Neuronal stem cell (in vitro differentiated cells): ENCODE results near the gene IGF2R.
A peak's percentile ranks its signal among the peaks of the same experiment; 100 is the strongest.

Experiments
- DNase-seq: peaks from one replicate; pipeline ENCODE4 v3.0.0-alpha.2; 2013; ENCODE audit warnings: low spot score
- H2AFZ ChIP-seq: one replicate; pipeline ENCODE4 v1.6.1; 2013; ENCODE audit warnings: mild to moderate bottlenecking, low read length, inconsistent platforms
- H2AK5ac ChIP-seq: 2 replicates; pipeline ENCODE4 v1.6.1; 2013; ENCODE audit warnings: low read depth, mild to moderate bottlenecking, inconsistent platforms, low read length, moderate library complexity, mixed read lengths
- H2BK120ac ChIP-seq: 2 replicates; pipeline ENCODE4 v1.6.1; 2013; ENCODE audit warnings: low read depth, mild to moderate bottlenecking, inconsistent platforms, low read length, moderate library complexity, mixed read lengths
- H2BK12ac ChIP-seq: one replicate; pipeline ENCODE4 v1.6.1; 2013; ENCODE audit warnings: low read length, inconsistent platforms
- H2BK15ac ChIP-seq: 2 replicates; pipeline ENCODE4 v1.6.1; 2013; ENCODE audit warnings: mild to moderate bottlenecking, low read length, inconsistent platforms, mixed read lengths
- H2BK5ac ChIP-seq: one replicate; pipeline ENCODE4 v1.6.1; 2013; ENCODE audit warnings: inconsistent platforms, mild to moderate bottlenecking, low read length, moderate library complexity
- H3K14ac ChIP-seq: one replicate; pipeline ENCODE4 v1.6.1; 2013; ENCODE audit warnings: low read length, inconsistent platforms
- H3K18ac ChIP-seq: 2 replicates; pipeline ENCODE4 v1.6.1; 2013; ENCODE audit warnings: low read length, inconsistent platforms
- H3K23ac ChIP-seq: 2 replicates; pipeline ENCODE4 v1.6.1; 2013; ENCODE audit warnings: low read depth, mild to moderate bottlenecking, mixed read lengths, low read length, inconsistent platforms; ENCODE audit not compliant: poor library complexity
- H3K27ac ChIP-seq: replicated peaks from 3 replicates; pipeline ENCODE4 v1.5.1; 2013; ENCODE audit warnings: low read length, inconsistent platforms
- H3K27me3 ChIP-seq, 3 experiments: 2 replicates each; pipeline ENCODE4 v1.6.1; 2013; ENCODE audit warnings: low read length in 3 of 3, mild to moderate bottlenecking in 2 of 3, inconsistent platforms in 1 of 3, low read depth in 1 of 3, mixed read lengths in 1 of 3, moderate library complexity in 1 of 3; ENCODE audit not compliant: control insufficient read depth in 3 of 3, insufficient read depth in 3 of 3
- H3K36me3 ChIP-seq, 2 donors: replicated peaks in 1 of 2; 2 replicates each; pipeline ENCODE4 v1.6.1; 2013; ENCODE audit warnings: low read length in 2 of 2; ENCODE audit not compliant: control insufficient read depth in 2 of 2, insufficient read depth in 2 of 2
- H3K4ac ChIP-seq: 2 replicates; pipeline ENCODE4 v1.6.1; 2013; ENCODE audit warnings: inconsistent platforms, mild to moderate bottlenecking, low read length, moderate library complexity
- H3K4me1 ChIP-seq, 2 donors: 1 replicate in 1 of 2; 2 replicates in 1 of 2; pipeline ENCODE4 v1.6.1; 2013; ENCODE audit warnings: low read length in 2 of 2, low read depth in 1 of 2; ENCODE audit not compliant: control insufficient read depth in 2 of 2, insufficient read depth in 1 of 2
- H3K4me2 ChIP-seq: one replicate; pipeline ENCODE4 v1.6.1; 2013; ENCODE audit warnings: mild to moderate bottlenecking, low read length, inconsistent platforms; ENCODE audit not compliant: insufficient read depth, poor library complexity, severe bottlenecking
- H3K4me3 ChIP-seq, 2 donors: 2 replicates each; pipeline ENCODE4 v1.5.1; 2013; ENCODE audit warnings: low read length in 2 of 2, mild to moderate bottlenecking in 2 of 2, inconsistent platforms in 1 of 2, moderate library complexity in 1 of 2
- H3K79me1 ChIP-seq: one replicate; pipeline ENCODE4 v1.6.1; 2013; ENCODE audit warnings: low read depth, mild to moderate bottlenecking, inconsistent platforms, low read length, moderate library complexity
- H3K9ac ChIP-seq: one replicate; pipeline ENCODE4 v1.6.1; 2013; ENCODE audit warnings: mild to moderate bottlenecking, low read depth, low read length, inconsistent platforms; ENCODE audit not compliant: poor library complexity
- H3K9me3 ChIP-seq, 2 donors: replicated peaks in 1 of 2; 2 replicates each; pipeline versions ENCODE3 to v1.6.1; 2013; ENCODE audit warnings: low read length in 2 of 2, mild to moderate bottlenecking in 2 of 2, inconsistent platforms in 1 of 2, low read depth in 1 of 2, mixed read lengths in 1 of 2, moderate library complexity in 1 of 2; ENCODE audit not compliant: control insufficient read depth in 2 of 2, insufficient read depth in 1 of 2
- H4K8ac ChIP-seq: one replicate; pipeline ENCODE4 v1.6.1; 2013; ENCODE audit warnings: low read depth, mild to moderate bottlenecking, inconsistent platforms, low read length, moderate library complexity
- H4K91ac ChIP-seq: one replicate; pipeline ENCODE4 v1.6.1; 2013; ENCODE audit warnings: low read length, low read depth, mild to moderate bottlenecking, inconsistent platforms; ENCODE audit not compliant: poor library complexity
- WGBS, 2 donors: extraction: QIAGEN DNeasy Blood & Tissue Kit; methylation state at CpG; one replicate each; pipeline ENCODE4 v1.1.7; 2013; ENCODE audit warnings: missing lambda C conversion rate in 2 of 2, mixed read lengths in 1 of 2; ENCODE audit not compliant: insufficient read length in 2 of 2, insufficient replicate concordance in 1 of 2; ENCODE audit errors: extremely low coverage in 2 of 2; 5-methylcytosine and 5-hydroxymethylcytosine counted together

The IGF2R gene

DNA sequence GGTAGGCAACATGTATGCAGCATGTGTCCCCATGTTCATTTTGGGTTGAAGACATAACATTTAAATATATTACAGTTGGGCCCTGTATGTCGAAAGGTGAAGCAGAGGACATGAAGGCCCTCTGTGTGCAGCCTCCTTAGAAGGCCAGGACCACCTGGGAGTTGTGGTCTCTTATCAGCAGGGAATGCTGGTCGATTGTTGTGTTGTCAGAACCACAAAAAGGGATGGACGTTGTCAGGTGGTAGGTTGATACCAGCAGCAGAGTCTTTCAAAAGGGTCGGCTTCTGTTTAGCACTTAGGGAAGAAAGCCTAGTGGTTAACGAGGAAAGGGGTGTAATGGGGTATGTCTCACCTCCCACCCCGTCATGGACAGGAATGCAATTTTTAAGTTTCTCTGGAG lies 85.4 kb downstream of the IGF2R start:
- Histone ChIP-seq H3K23ac (no peak overlapping the region), H3K27me3 (no peaks in the 10 kb centered on the region), H3K79me1 (peaks cover 4% of the 10 kb centered on the region), H3K9ac (no peak overlapping the region), H2BK5ac (no peak overlapping the region), H3K27ac (no peak overlapping the region), H2BK15ac (no peak overlapping the region), H4K8ac (no peak overlapping the region), H3K14ac (no peak overlapping the region), H3K4ac (no peak overlapping the region), H3K18ac (no peak overlapping the region), H2AFZ (no peak overlapping the region), H2BK120ac (no peak overlapping the region), H3K36me3 (peaks cover 57 to 94% of the 10 kb centered on the region in 2 donors), H2BK12ac (no peak overlapping the region), H4K91ac (no peak overlapping the region), H3K4me1 (peaks cover 0 to 6% of the 10 kb centered on the region in 2 donors), H3K4me2 (no peak overlapping the region), H3K4me3 (no peak overlapping the region), H2AK5ac (no peak overlapping the region), H3K9me3 (peaks cover 0 to 5% of the 10 kb centered on the region in 2 donors)
- WGBS, 2 donors: no CpG with 5 or more reads among the region's 6 CpGs
- no peak for DNase-seq

GRCh38 chr6:160054913-160055312 lies 86.0 kb downstream of the IGF2R start:
- Histone ChIP-seq H3K14ac (no peak overlapping the region), H4K8ac (no peak overlapping the region), H3K4me1 (peaks cover 0 to 6% of the 10 kb centered on the region in 2 donors), H3K23ac (no peak overlapping the region), H3K36me3 (peaks cover 60 to 94% of the 10 kb centered on the region in 2 donors), H2BK15ac (no peak overlapping the region), H3K4me2 (no peak overlapping the region), H3K79me1 (peaks cover 4% of the 10 kb centered on the region), H2BK120ac (no peak overlapping the region), H2BK12ac (no peak overlapping the region), H2AFZ (no peak overlapping the region), H3K4ac (no peak overlapping the region), H4K91ac (no peak overlapping the region), H2AK5ac (no peak overlapping the region), H3K4me3 (no peak overlapping the region), H3K27ac (no peak overlapping the region), H3K27me3 (no peaks in the 10 kb centered on the region), H3K9ac (no peak overlapping the region), H3K9me3 (peaks cover 0 to 5% of the 10 kb centered on the region in 2 donors), H3K18ac (no peak overlapping the region), H2BK5ac (no peak overlapping the region)
- WGBS, 2 donors: no CpG with 5 or more reads among the region's 7 CpGs
- DNase-seq: no peak

DNA sequence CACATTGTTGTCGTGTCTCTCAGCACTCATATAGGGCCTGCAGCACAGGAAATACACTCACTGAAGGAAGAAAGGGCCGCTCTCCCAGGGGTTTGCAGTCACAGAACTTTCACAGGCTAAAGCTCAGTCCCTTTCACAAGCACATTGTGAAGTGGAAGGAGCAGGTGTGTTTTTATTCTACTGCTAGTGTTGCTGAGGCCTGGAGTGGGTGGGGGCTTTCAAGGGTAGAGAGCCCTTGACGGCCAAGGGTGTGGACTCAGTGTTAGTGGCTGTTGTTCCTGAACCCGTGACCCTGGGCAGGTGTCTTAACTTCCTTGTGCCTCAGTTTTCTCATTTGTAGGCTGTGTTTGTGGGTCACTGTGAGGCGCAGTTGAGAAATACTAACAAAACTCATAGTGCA lies 86.5 kb downstream of the IGF2R start:
- Histone ChIP-seq H4K91ac (no peak overlapping the region), H2AK5ac (no peak overlapping the region), H3K18ac (no peak overlapping the region), H3K27ac (no peak overlapping the region), H3K4me2 (no peak overlapping the region), H2BK120ac (no peak overlapping the region), H3K23ac (no peak overlapping the region), H3K36me3 (peaks cover 60 to 94% of the 10 kb centered on the region in 2 donors), H3K9ac (no peak overlapping the region), H3K4me1 (peaks cover 0 to 6% of the 10 kb centered on the region in 2 donors), H4K8ac (no peak overlapping the region), H3K79me1 (peaks cover 4% of the 10 kb centered on the region), H2AFZ (no peak overlapping the region), H3K4ac (no peak overlapping the region), H3K9me3 (peaks cover 0 to 5% of the 10 kb centered on the region in 2 donors), H2BK12ac (no peak overlapping the region), H2BK15ac (no peak overlapping the region), H3K27me3 (no peaks in the 10 kb centered on the region), H3K4me3 (peak overlapping the region in 1 of 2 donors; percentile 29), H3K14ac (no peak overlapping the region), H2BK5ac (no peak overlapping the region)
- no peak for DNase-seq
- WGBS, 2 donors: no CpG with 5 or more reads among the region's 5 CpGs

DNA sequence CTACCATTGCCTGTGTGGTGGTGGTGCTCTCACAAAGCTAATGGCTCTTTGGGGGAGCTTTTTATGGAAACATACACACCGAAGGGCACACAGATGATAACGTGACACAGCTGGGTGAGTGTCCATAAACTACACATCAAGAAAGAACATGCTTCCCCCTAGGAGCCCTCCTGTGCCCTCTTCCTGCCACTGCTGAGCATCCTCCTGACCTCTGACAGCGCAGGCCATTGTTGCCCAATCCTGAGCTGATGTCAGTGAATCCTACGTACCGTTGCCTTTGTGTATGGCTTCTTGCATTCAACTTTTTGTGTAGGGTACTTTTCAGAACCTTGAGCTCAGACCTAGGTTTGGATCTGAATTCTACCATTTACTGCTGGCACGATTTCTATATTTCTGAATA lies 86.9 kb downstream of the IGF2R start:
- Histone ChIP-seq H3K27ac (no peak overlapping the region), H2BK5ac (no peak overlapping the region), H3K4me2 (no peak overlapping the region), H2BK12ac (no peak overlapping the region), H3K23ac (no peak overlapping the region), H3K4ac (no peak overlapping the region), H2BK15ac (no peak overlapping the region), H3K14ac (no peak overlapping the region), H2AK5ac (no peak overlapping the region), H3K79me1 (peaks cover 4% of the 10 kb centered on the region), H3K36me3 (peaks cover 59 to 94% of the 10 kb centered on the region in 2 donors), H3K4me3 (peak overlapping the region in 1 of 2 donors; percentile 29), H4K91ac (no peak overlapping the region), H2BK120ac (no peak overlapping the region), H3K9me3 (peaks cover 0 to 5% of the 10 kb centered on the region in 2 donors), H3K9ac (no peak overlapping the region), H4K8ac (no peak overlapping the region), H3K18ac (no peak overlapping the region), H2AFZ (no peak overlapping the region), H3K4me1 (peaks cover 0 to 6% of the 10 kb centered on the region in 2 donors), H3K27me3 (no peaks in the 10 kb centered on the region)
- DNase-seq: no peak
- WGBS, 2 donors: no CpG with 5 or more reads among the region's 6 CpGs
